HG03103 (cell line): ENCODE data around the gene CCDC63.

ENCODE experiments used
- ATAC-seq: cut with Tn5 transposase; IDR thresholded peaks from one replicate; pipeline ENCODE4 v1.9.1; 2021; ENCODE audit warnings: low read depth; ENCODE audit not compliant: unreplicated experiment

The CCDC63 gene

DNA sequence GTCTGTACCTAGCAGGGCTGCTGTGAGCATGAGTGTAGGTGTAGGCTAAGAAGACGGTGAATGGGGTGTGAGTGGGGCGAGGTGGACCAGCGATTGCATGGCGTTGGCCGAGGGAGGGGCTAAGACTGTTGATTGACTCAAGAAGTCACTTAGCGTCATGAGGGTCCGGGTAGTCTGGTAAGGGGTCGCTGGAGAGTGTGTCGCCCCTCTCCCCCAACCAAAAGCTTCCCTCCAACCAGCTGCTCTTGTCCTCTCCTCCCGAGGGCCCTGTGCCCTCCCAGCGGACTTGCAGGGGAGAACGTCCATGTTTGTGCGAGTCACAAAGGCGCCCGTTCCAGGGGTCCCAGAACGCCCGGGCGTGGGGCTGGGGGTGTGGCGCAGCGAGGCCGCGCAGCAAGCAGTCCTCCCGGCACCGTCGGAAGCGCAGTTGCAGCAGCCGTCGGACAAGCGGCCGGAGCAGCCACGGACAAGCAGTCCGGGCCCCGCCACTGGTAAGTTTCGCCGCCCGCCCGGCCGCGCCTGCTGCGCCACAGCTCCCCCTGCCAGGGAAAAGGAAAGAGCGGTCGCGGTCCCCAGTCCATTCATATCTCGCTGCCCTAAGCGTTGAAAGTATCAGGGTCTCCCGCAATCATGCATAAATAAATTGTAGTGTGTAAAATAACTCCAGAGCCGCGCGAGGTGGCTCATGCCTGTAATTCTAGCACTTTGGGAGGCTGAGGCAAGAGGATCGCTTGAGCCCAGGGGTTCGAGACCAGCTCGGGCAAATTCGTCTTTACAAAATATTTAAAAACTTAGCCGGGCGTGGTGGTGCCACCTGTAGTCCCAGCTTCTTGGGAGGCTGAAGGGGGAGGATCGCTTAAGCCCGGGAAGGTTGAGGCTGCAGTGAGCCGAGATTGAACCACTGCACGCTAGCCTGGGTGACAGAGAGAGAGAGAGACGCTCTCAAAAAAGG is at the start of gene CCDC63:
Gene CCDC63, plus strand, starts transcription at position 373 of the 952 bp plus-strand sequence. CDS start 5,968 bp downstream, outside the sequence.
- no peak for ATAC-seq

- no peak for ATAC-seq
Measured at GRCh38 chr12:110798461-110798860, 48.3 kb upstream of the CCDC63 start.

DNA sequence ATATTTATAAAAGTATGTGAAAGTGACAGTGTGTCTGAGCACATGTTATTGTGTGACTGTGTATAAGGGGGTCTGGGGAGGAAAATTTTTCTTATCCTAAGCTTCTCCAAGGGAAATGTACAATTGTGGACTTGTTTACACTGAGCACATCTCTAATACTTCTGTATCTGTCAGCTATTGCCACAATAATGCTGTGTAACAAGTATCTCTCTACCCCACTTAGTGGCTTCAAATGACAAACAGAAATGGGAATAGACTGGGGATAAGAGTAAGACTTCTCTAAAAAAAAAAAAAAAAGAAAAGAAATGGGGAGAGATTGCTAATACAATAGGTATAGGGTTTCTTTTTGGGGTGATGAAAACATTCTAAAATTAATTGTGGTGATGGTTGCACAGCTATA is 44.3 kb upstream of the CCDC63 start:
- no peak for ATAC-seq

DNA sequence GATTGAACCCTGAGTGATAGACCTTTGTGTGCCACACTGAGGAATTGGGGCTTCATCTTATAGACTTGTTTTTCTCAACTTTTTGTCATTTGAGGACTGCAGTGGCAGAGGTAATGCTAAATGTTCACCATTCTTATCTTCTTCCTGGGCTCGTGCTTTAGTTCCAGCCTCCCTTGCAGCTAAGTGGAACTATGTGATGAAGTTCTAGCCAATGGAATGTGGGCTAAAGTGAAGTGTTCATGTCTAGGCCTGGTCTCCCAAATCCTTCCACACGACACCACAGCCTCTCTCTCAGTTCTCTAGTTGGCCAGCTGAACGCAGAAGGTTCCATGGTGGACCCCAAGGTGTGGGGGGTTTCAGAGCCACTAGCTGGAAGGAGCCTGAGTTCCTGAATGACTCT is 42.4 kb upstream of the CCDC63 start:
- no peak for ATAC-seq

DNA sequence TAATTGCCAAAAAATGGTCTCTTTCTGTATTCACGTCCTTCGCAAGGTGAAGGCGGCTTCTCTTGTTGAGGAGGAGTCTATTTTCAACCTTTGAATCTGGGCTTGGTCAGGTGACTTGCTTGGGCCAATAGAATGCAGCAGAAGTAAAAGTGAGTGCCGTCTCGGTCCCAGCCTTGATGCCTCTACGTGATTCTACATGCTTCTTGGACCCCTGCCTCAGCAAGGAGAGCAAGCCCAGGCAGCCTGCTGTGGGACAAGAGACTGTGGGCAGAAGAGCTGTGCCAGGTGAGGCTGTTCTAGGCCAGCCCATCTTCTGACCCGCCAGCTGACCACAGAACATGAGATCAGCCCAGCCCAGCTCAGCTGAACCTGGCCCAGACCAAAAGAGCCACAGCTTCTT is 39.1 kb upstream of the CCDC63 start:
- ATAC-seq = no peak

GRCh38 chr12:110809149-110809548 is 37.6 kb upstream of the CCDC63 start:
- no peak for ATAC-seq

GRCh38 chr12:110811972-110812371 is 34.8 kb upstream of the CCDC63 start:
- ATAC-seq = no peak

DNA sequence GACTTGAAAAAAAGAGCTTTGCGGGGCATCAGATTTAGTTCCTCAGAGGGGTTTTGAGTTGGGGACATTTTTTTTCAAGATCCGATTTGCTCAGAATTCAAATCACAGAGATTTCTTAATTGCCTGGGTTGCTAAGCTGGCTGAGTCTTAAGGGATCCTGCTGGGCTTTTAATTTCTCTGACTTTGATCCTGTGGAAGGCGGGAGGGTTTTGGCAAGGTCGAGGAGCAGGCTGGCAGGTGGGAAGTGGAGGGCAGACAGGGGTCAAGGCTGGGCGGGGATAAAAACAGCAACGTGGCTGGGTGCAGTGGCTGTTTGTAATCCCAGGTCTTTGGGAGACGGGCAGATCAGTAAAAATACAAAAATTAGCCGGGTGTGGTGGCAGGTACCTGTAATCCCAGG is 33.5 kb upstream of the CCDC63 start:
- ATAC-seq = no peak

GRCh38 chr12:110813756-110814155 is 33.0 kb upstream of the CCDC63 start:
- ATAC-seq = no peak

DNA sequence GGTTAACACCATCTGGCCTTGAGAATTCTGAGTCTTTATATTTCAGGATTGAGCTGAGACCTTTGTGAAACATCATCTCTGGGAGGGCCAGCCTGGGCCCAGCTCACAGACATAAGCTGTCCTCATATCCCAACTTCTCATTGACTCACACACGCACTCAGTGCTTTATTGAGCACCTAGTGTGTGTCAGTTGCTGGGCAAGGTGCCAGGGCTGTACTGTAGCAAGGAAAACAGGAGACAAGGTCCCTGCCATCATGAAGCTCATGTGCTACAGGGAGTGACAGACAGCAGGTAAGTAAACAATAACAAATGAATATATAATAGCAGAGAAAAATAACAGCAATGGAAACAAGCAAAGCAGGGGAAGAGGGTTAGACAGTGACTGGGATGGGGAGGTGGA is 30.5 kb upstream of the CCDC63 start:
- ATAC-seq = no peak

GRCh38 chr12:110816779-110817178 is 30.0 kb upstream of the CCDC63 start:
- no peak for ATAC-seq

DNA sequence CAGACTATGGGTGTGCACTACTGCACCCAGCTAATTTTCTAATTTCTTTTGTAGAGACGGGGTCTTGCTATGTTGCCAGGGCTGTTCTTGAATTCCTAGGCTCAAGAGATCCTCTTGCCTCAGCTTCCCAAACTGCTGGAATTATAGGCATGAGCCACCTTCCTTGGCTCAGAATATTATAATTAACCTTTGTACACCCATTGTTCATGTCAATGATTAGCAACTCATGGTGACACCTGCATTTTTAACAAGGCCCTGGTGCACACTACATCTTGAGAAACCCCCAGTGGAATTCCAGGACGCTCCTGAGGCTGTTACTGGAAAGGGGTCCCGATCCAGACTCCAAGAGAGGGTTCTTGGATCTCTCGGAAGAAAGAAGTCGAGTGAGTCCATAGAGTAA is 28.3 kb upstream of the CCDC63 start:
- ATAC-seq = no peak

GRCh38 chr12:110819150-110819549 is 27.6 kb upstream of the CCDC63 start:
- no peak for ATAC-seq

DNA sequence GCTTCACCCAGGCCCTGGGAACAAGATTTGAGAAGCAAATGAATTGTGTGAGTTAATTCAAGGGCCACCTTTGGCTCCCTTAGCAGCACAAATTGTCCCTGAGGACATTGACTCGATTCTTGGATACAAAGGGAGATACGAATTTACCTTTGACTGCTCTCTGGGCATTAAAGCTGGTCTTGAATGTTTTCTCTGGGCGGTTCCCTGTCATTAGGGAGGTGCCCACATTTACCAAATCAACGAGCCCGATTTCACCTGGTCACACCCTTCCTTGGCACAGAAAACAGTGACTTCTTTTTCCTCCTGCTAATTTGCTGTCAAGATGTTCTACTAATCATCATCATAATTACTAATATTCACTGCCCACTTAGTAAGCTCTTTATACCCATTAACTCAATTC is 27.1 kb upstream of the CCDC63 start:
- ATAC-seq = no peak

- no peak for ATAC-seq
Measured at GRCh38 chr12:110821917-110822316, 24.9 kb upstream of the CCDC63 start.

DNA sequence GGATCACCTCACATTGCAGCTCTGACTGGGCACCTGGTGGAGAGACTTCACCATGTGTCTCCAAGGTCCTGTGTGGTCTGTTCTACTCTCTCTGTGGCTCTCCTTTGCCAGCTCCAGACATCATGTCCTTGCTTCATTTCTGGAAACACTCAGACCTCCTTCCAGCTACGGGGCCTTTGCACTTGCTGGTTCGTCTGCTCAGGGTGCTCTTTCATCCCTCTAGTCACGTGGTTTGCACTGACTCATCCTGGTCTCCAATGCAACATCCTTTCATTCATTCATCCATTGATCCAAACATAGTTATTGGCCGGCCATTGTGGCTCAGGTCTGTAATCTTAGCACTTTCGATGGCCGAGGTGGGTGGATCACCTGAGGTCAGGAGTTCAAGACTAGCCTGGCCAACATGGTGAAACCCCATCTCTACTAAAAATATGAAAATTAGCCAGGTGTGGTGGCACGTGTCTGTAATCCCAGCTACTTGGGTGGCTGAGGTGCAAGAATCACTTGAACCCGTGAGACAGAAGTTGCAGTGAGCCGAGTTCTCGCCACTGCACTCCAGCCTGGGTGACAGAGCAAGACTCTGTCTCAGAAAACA is 23.9 kb upstream of the CCDC63 start:
- no peak for ATAC-seq

DNA sequence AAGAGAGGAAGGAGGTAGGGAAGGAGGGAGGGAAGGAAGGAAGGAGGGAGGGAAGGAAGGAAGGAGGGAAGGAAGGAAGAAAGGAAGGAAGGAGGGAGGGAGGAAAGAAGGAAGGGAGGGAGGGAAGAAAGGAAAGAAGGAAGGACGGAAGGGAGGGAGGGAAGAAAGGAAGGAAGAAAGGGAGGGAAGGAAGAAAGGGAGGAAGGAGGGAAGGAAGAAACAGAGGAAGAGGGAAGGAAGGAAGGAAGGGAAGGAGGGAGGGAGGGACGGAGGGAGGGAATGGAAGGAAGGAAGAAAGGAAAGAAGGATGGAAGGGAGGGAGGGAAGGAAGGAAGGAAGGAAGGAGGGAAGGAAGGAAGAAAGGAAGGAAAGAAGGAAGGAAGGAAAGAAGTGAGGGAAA is 22.4 kb upstream of the CCDC63 start:
- no peak for ATAC-seq

DNA sequence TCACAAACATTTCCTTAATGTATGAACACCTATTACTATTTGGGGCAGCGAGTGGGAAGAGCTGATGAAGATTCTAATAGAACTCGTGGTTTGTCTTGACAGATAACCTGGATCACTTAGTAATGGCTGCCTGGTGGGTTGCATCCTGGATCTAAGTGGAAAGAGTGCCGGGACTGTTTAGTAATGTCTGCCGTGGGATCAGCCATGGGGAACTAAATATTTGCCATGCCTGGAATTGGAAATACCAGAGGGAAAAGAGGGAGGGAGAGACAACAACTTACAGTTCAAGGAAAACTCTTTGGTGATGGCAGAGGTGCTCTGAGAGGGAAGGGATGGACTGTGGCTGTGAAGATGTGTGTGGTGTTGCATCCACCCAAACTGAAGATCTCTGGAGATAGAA is 21.3 kb upstream of the CCDC63 start:
- no peak for ATAC-seq

- peak; percentile 63 for ATAC-seq
Measured at GRCh38 chr12:110826592-110827200, 20.1 kb upstream of the CCDC63 start.

DNA sequence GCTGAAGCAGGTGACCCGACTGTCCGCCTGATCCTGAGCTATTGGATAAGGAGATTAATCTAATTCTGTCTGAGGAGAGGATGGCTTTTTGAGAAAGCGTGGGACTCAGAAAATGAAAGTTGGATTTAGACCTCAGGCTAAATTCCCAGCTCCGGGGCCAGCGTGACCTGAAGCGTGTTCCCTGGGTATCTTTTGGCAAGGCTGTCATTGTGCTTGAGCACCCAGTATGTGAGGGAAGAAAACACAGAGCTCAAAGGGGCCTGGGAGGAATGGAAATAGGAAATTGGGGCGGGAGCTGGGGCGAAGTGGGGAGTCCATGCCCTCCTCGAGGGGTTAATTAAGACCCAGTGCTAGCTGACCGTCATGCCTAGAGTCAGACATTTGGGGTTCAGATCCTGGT is 17.5 kb upstream of the CCDC63 start:
- no peak for ATAC-seq

GRCh38 chr12:110836291-110836690 is 10.5 kb upstream of the CCDC63 start:
- ATAC-seq = no peak

- ATAC-seq = no peak
Measured at GRCh38 chr12:110841007-110841406, 5.8 kb upstream of the CCDC63 start.
